Colonic mucosa (tissue), 4 donors: ENCODE results near the gene CLEC16A. TPM values are rescaled to one million over a fixed set of nuclear protein-coding genes. Genes with fewer than 3 reads are reported as not detected.

Experiments used
- DNase-seq: peaks from one replicate; pipeline ENCODE4 v3.0.0-alpha.2; 2020
- H3K27ac ChIP-seq: fragments of 200-600 bp; one replicate; pipeline ENCODE4 v1.8.0; 2021
- H3K27me3 ChIP-seq: fragments of 200-600 bp; one replicate; pipeline ENCODE4 v1.8.0; 2021
- H3K36me3 ChIP-seq: fragments of 200-600 bp; one replicate; pipeline ENCODE4 v1.8.0; 2021
- H3K4me1 ChIP-seq: fragments of 200-600 bp; one replicate; pipeline ENCODE4 v1.8.0; 2021; ENCODE audit warnings: mild to moderate bottlenecking
- H3K4me3 ChIP-seq: fragments of 200-600 bp; one replicate; pipeline ENCODE4 v1.8.0; 2021
- H3K9ac ChIP-seq, 2 donors: one replicate each; pipeline ENCODE4 v1.7.0; 2013; ENCODE audit warnings: control low read depth in 2 of 2, low read depth in 2 of 2, low read length in 2 of 2
- H3K9me3 ChIP-seq: fragments of 200-600 bp; one replicate; pipeline ENCODE4 v1.8.0; 2021
- intact Hi-C: fragments of 100-400 bp; cut with DNase I; formaldehyde crosslinking; loops from one replicate; pipeline ENCODE4 v1.14.1; 2022
- total RNA-seq, 2 donors: library from RNA; stranded (reverse); fragmentation: NEBNext Ultra II Directional in 1 of 2; extraction: Animal tissue kit (Norgen Biotek cat#: 25700) in 1 of 2; gene quantifications; one replicate each; pipeline ENCODE4 v1.2.1, GENCODE V29; 2021
- TF ChIP-seq, protein P1 (sequence below): fragments of 200-600 bp; IDR thresholded peaks from one replicate; pipeline ENCODE4 v1.8.0; 2022; ENCODE audit warnings: antibody characterized with exemption, mild to moderate bottlenecking
- donor health status: healthy.
- donor health status: DM: no; HTN: no; CAD: no.
- donor health status: DM: no; HTN: no; CAD: no.

Gene CLEC16A
- total RNA-seq, 2 donors from 2014 or later = 24.9 to 29.6 TPM

DNA sequence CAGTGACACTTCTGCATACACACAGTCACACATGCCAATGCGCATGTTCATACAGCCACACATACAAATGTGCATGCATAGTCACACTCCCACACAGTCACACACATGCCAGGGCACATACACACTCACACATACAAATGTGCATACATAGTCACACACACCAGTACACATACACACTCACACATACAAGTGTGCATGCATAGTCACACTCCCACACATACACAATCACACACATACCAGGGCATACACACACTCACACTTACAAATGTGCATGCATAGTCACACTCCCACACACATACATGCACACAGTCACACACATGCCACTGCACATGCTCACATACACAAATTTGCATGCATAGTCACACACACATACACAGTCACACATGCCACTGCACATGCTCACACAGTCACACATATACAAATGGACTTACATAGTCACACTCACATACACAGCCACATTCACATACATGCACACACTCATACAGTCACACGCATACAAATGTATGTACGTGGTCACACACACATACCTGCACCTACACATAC, 227.5 kb downstream of the CLEC16A start:
- no peak overlapping the region for H3K27ac ChIP-seq
- DNase-seq = no peak
- no peaks in the 10 kb centered on the region for H3K4me1 ChIP-seq
- no peaks in the 10 kb centered on the region for H3K27me3 ChIP-seq
- no peak overlapping the region for H3K9ac ChIP-seq
- H3K9me3 ChIP-seq = no peaks in the 10 kb centered on the region
- no peak overlapping the region for H3K4me3 ChIP-seq
- no peaks in the 10 kb centered on the region for H3K36me3 ChIP-seq
- TF ChIP-seq, protein P1, sequence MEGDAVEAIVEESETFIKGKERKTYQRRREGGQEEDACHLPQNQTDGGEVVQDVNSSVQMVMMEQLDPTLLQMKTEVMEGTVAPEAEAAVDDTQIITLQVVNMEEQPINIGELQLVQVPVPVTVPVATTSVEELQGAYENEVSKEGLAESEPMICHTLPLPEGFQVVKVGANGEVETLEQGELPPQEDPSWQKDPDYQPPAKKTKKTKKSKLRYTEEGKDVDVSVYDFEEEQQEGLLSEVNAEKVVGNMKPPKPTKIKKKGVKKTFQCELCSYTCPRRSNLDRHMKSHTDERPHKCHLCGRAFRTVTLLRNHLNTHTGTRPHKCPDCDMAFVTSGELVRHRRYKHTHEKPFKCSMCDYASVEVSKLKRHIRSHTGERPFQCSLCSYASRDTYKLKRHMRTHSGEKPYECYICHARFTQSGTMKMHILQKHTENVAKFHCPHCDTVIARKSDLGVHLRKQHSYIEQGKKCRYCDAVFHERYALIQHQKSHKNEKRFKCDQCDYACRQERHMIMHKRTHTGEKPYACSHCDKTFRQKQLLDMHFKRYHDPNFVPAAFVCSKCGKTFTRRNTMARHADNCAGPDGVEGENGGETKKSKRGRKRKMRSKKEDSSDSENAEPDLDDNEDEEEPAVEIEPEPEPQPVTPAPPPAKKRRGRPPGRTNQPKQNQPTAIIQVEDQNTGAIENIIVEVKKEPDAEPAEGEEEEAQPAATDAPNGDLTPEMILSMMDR = no peak
- intact Hi-C loops = no loop called here

DNA sequence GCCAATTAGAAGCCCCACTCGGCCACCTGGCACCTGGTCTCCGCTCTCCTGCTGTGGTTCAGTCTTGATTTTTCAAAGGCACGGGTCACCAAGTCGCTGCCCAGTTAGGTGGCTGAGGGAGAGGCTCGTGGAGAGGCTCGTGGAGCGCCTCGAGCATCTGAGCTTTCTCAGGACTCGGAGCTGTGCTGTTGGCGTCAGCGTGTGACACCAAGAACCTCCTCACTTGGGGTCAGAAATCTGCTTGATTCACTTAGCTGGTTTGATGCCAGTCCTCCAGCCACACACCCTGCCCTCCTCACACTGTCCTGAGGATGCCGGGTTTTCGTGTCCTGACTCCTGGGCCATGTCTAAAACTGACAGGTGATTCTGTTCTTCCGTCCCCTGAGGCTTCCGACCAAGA, 229.1 kb downstream of the CLEC16A start:
- no peaks in the 10 kb centered on the region for H3K9me3 ChIP-seq
- no peak for DNase-seq
- no peaks in the 10 kb centered on the region for H3K36me3 ChIP-seq
- H3K4me3 ChIP-seq = no peak overlapping the region
- no peak overlapping the region for H3K9ac ChIP-seq
- H3K27ac ChIP-seq = no peak overlapping the region
- intact Hi-C loops = no loop called here
- no peaks in the 10 kb centered on the region for H3K27me3 ChIP-seq
- TF ChIP-seq, protein P1 = no peak
- no peaks in the 10 kb centered on the region for H3K4me1 ChIP-seq

DNA sequence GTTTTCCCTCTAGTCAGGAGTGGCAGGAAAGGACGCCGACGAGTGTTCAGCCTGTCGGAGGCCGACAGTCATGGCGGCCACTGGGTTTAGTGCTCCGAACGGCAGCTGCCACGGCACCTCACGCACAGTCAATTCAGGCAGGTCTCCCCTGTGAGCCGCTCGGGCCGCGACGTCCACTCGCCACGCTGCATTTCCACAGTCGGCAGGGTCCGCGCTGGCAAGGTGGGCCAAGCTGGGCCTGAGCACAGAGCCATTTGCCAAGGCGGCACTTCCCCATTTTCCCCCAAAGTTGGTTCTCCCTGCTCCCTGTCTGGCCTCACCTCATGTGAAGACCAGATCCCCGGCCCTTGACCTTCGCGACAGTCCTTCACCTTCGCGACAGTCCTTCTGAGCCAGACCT, 229.8 kb downstream of the CLEC16A start:
- no peaks in the 10 kb centered on the region for H3K4me1 ChIP-seq

DNA sequence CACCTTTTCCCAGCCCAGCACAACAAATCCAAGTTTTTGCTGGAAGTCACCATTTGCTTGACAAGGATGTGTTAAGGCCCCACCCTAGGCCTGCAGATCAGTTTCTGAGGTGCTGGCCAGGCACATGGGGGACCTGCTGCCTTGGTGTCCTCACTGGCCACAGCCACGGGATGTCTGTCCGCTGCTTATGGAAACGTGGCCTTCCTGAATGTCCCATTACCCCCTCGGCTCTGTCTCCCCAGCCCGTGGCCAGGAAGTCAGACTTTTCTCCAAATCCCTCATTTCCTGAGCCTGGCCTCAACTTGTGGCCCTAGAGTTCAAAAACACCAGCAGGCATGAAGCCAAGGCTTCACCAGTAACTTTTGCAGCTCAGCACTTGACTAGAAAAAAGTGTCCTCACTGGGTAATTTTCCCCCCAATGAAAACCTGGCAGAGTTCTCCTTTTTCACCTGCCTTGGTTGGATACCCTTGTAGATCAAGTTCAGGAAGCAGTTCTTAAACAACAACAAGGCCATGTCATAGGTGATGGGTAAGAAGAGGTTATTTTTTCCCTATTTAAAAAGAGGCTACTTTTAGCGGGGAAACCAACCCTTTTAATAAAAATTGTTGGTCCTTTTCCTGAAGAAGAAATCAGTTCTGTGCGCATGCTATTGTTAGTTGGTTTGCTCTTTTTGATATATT, 230.9 kb downstream of the CLEC16A start:
- intact Hi-C loops = no loop called here
- no peak overlapping the region for H3K4me3 ChIP-seq
- H3K9ac ChIP-seq = no peak overlapping the region
- no peak overlapping the region for H3K27ac ChIP-seq
- TF ChIP-seq, protein P1 = no peak
- H3K36me3 ChIP-seq = no peaks in the 10 kb centered on the region
- H3K27me3 ChIP-seq = no peaks in the 10 kb centered on the region
- H3K9me3 ChIP-seq = no peaks in the 10 kb centered on the region
- H3K4me1 ChIP-seq = no peaks in the 10 kb centered on the region
- no peak for DNase-seq

More for the DNA sequence above, 229.8 kb downstream of the CLEC16A start:
- Histone ChIP-seq H3K9me3 (no peaks in the 10 kb centered on the region), H3K36me3 (no peaks in the 10 kb centered on the region), H3K27me3 (no peaks in the 10 kb centered on the region), H3K27ac (no peak overlapping the region), H3K4me3 (no peak overlapping the region), H3K9ac (no peak overlapping the region)
- intact Hi-C loops = no loop called here
- DNase-seq = no peak
- TF ChIP-seq, protein P1 = no peak

DNA sequence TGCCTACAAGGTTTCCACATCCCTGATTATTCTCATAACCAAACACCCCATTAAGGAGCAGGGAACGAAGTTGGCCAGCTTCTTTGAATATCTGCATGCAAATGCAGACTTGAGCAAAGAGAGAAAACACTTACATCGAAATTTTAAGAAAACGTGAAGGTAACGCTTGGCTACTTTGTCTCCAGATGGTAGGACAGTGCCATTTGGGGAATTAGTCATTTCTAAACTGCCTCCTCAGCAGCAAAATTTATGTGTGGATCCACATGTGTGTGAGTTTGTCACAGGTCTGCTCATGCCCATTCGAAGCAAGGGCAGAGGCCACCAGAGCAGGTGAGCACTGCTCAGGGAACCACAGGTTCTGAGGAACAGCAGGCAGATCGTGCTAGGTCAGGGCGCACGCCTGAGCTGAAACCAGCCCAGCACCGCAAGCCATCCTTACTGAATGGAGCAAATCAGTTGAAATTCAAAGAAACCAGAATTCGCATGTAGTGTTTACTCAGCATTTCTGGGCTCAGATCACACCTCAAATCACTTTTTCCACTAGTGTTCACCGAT, 231.5 kb downstream of the CLEC16A start:
- no peak overlapping the region for H3K4me3 ChIP-seq
- H3K27me3 ChIP-seq = no peaks in the 10 kb centered on the region
- no peaks in the 10 kb centered on the region for H3K4me1 ChIP-seq
- intact Hi-C loops = no loop called here
- TF ChIP-seq, protein P1 = no peak
- DNase-seq = no peak
- H3K27ac ChIP-seq = no peak overlapping the region
- H3K9ac ChIP-seq = no peak overlapping the region
- H3K36me3 ChIP-seq = no peaks in the 10 kb centered on the region
- no peaks in the 10 kb centered on the region for H3K9me3 ChIP-seq
